ENCODE results near the gene EEF1AKMT2.

The EEF1AKMT2 gene

DNA sequence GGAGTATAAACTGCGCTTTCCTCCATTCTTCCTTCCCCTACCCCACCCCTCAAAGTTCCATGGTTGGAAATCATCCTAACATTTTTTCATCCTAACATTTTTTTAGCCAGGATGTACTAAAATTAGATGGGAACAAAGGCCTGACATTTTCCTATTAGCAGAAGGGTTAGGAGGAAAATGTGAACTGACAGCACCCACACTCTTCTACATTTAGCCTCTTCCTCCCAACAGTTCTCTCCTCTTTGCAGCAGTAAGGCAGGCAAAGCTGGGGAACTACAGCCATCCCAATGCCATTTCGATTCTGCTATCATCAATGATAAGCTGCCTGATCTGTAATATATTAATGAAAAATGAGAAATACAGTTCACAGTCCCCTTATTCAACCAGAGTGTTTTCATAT lies 36.1 kb downstream of the EEF1AKMT2 start:
- Histone ChIP-seq H3K27me3 (no peaks in the 10 kb centered on the region), H3K4me1 (no peaks in the 10 kb centered on the region), H3K4me3 (no peak overlapping the region), H3K27ac (no peak overlapping the region), H3K9me3 (no peaks in the 10 kb centered on the region), H3K36me3 (peaks cover 0 to 54% (median 18%) of the 10 kb centered on the region in 3 donors)
- TF ChIP-seq CTCF (IDR thresholded peaks at IDR 0.05): no peak
- intact Hi-C loops (cut with DNase I; ENCODE audit: low total_unique reads): no loop called here
- DNase-seq: no peak

DNA sequence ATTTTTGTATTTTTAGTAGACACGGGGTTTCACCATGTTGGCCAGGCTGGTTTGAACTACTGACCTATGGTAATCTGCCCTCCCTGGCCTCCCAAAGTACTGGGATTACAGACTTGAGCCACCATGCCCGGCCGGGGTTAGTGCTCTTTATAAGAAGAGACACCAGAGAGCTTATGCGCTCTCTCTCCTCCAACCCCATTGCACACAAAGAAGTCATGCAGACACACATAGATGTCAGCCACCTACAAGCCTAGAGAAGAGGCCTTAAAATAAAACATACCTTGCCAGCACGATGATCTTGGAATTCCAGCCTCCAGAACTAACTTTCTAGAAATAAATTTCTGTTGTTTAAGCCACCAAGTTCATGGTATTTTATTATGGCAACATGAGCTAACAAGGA lies 37.5 kb downstream of the EEF1AKMT2 start:
- no peak for TF ChIP-seq CTCF (IDR thresholded peaks at IDR 0.05)
- Histone ChIP-seq H3K4me1 (no peaks in the 10 kb centered on the region), H3K4me3 (no peak overlapping the region), H3K27me3 (no peaks in the 10 kb centered on the region), H3K27ac (no peak overlapping the region), H3K36me3 (peaks cover 0 to 41% (median 4%) of the 10 kb centered on the region in 3 donors), H3K9me3 (no peaks in the 10 kb centered on the region)
- intact Hi-C loops (cut with DNase I; ENCODE audit: low total_unique reads): no loop called here
- no peak for DNase-seq

- Histone ChIP-seq H3K4me1 (peaks cover 0 to 9% (median 4%) of the 10 kb centered on the region in 4 donors), H3K27ac (no peak overlapping the region), H3K4me3 (no peak overlapping the region), H3K9me3 (no peaks in the 10 kb centered on the region), H3K27me3 (no peaks in the 10 kb centered on the region), H3K36me3 (peaks cover 3 to 16% (median 6%) of the 10 kb centered on the region in 3 donors)
- no peak for DNase-seq
- TF ChIP-seq CTCF (IDR thresholded peaks at IDR 0.05): no peak
- intact Hi-C loops (cut with DNase I; ENCODE audit: low total_unique reads): loop anchor here (10.0 kb wide), 1 partner anchor 94 kb away; no protein-coding TSS in a partner anchor
Observed at GRCh38 chr10:124748953-124749645, 42.6 kb downstream of the EEF1AKMT2 start.

DNA sequence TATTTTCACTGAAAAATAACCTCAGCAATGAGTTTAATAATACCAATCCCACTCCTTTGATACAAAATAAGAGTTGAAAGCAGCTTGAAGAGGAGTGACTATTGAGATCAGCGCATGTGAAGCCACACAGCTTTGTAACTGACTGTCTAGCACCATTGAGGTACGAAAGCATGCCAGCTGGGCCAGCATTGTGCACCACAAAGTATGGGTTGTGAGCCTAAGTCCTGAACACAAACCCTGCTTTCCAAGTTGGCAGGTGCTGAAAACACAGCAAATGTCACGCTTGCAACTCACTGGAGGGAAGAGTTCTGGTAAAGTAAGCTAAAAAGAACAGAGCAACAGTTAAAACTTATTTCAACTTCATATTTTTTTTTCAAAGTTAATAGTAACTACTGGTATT lies 43.5 kb downstream of the EEF1AKMT2 start:
- H3K4me3 ChIP-seq: no peak overlapping the region
- H3K27me3 ChIP-seq: no peaks in the 10 kb centered on the region
- H3K36me3 ChIP-seq: peaks cover 3 to 14% (median 6%) of the 10 kb centered on the region in 3 donors
- H3K9me3 ChIP-seq: no peaks in the 10 kb centered on the region
- intact Hi-C loops (cut with DNase I; ENCODE audit: low total_unique reads): loop anchor here (10.0 kb wide), 1 partner anchor 93 kb away; no protein-coding TSS in a partner anchor
- H3K27ac ChIP-seq: no peak overlapping the region
- TF ChIP-seq CTCF (IDR thresholded peaks at IDR 0.05): no peak
- no peak for DNase-seq
- H3K4me1 ChIP-seq: peaks cover 0 to 13% (median 6%) of the 10 kb centered on the region in 4 donors

DNA sequence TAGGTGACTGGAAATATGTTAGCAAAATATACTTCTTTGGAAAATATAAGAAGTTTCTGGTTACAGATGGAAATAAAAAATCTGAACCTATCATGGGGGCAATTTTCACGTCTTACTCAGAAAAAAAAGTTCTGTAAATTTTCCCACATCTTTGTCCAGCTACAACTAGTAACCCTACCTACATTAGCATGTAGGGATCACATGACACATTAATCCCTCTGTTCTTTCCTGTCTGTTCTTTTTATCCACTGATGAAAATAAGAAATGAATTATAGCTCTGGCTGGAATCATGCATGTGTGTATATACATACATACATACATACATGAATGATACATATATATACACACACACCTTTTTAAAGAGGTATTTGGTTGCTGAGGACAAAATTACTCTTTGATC lies 43.9 kb downstream of the EEF1AKMT2 start:
- intact Hi-C loops (cut with DNase I; ENCODE audit: low total_unique reads): loop anchor here (10.0 kb wide), 1 partner anchor 93 kb away; no protein-coding TSS in a partner anchor
- H3K4me1 ChIP-seq: peaks cover 0 to 17% (median 9%) of the 10 kb centered on the region in 4 donors
- no peaks in the 10 kb centered on the region for H3K9me3 ChIP-seq
- H3K27ac ChIP-seq: no peak overlapping the region
- DNase-seq: no peak
- no peak overlapping the region for H3K4me3 ChIP-seq
- no peak for TF ChIP-seq CTCF (IDR thresholded peaks at IDR 0.05)
- peaks cover 3 to 14% (median 6%) of the 10 kb centered on the region in 3 donors for H3K36me3 ChIP-seq
- H3K27me3 ChIP-seq: no peaks in the 10 kb centered on the region

All from tibial artery (tissue), 4 donors.